ENCODE measurements around the gene NR2F2. TPM values are rescaled to one million over a fixed set of nuclear protein-coding genes. Genes with fewer than 3 reads are reported as not detected.

NR2F2 gene
- total and polyA plus RNA-seq, 2 of the 13 experiments (the other 11 are each of a cell fraction or from before 2014, with no cell fraction given) = 3.5 to 4.7 TPM

DNA sequence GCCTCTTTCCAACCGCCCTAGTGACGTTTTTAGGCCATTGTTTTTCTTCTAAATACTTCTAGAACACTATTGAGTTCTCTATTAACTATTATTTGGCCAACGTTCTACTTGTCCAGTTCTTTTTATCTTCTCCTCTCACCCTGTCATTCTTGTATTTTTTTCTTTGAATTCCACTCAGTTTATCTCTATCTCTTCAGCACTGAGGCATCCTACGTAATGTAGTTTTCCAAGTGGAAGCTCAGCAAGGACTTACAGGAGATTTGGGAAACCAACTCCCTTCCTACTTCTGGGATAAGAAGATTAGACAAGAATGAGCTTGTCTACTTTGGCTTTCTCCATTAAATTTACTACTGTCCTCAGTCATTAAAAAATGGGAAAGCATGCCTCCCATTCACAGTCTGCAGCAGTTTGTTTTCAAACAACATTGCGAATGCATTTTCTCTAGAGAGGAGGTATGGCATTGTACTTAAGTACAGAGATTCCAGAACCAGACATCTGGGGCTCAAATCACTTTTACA, 21.3 kb upstream of the NR2F2 start:
- no peak overlapping the region for H3K27ac ChIP-seq (ENCODE audit: extremely low read length, insufficient read depth, low read length)
- CTCF ChIA-PET (ENCODE audit: low intra/inter-chr PET ratio, low total read pairs) = no interaction called here
- no peaks in the 10 kb centered on the region for H3K79me2 ChIP-seq (ENCODE audit: insufficient read depth, low read length)
- H4K20me1 ChIP-seq (ENCODE audit: insufficient read depth, low read length) = no peaks in the 10 kb centered on the region
- FAIRE-seq (no peak), ATAC-seq (no peak), DNase-seq (ENCODE audit: low spot score) (no peak)
- H3K9ac ChIP-seq (ENCODE audit: insufficient read depth, low read depth, low read length) = no peak overlapping the region
- H3K36me3 ChIP-seq (replicated peaks in 1 of 2; ENCODE audit: control insufficient read depth in 1 of 2, insufficient read depth in 2 of 2, low read length in 2 of 2) = no peaks in the 10 kb centered on the region
- WGBS (ENCODE audit: low lambda C conversion rate) = 68% methylated on average over 5 of the region's 5 CpGs
- H3K4me1 ChIP-seq (ENCODE audit: insufficient read depth, low read length) = 0 out of 2 replicates have a peak, but pooled peaks cover 5% of the 10 kb centered on the region
- POLR2A ChIA-PET = no interaction called here
- H3K27me3 ChIP-seq (ENCODE audit: control insufficient read depth in 1 of 2, insufficient read depth in 2 of 2, low read length in 2 of 2) = no peaks in the 10 kb centered on the region
- no peak overlapping the region for H2AFZ ChIP-seq (ENCODE audit: low read length)
- no peak overlapping the region for H3K4me2 ChIP-seq (ENCODE audit: low read depth, low read length)
- TF ChIP-seq MAZ (IDR thresholded peaks at IDR 0.05; ENCODE audit: borderline replicate concordance, low read depth, low read length) = no peak
- TF ChIP-seq MAZ (CRISPR knock-in tag; IDR thresholded peaks at IDR 0.05; ENCODE audit: low read depth) = no peak
- TF ChIP-seq ZNF883 (CRISPR knock-in tag; IDR thresholded peaks at IDR 0.05; ENCODE audit: not compliant biosample characterization) = no peak
- no TSS peak for BruUV-seq (replicated peaks)
- no peaks in the 10 kb centered on the region for H3K9me3 ChIP-seq (ENCODE audit: low read length)
- intact Hi-C loops (cut with micrococcal nuclease; ENCODE audit: unreplicated experiment) = no loop called here
- in situ Hi-C loops (cut with HindIII; ENCODE audit: extremely low pct_ligation_motif_present, low pct_unique_long_range_greater_than_20kb) = no loop called here
- no peak overlapping the region for H3K4me3 ChIP-seq (replicated peaks in 1 of 3; ENCODE audit: insufficient read depth in 1 of 3, low read depth in 2 of 3, low read length in 3 of 3)

DNA sequence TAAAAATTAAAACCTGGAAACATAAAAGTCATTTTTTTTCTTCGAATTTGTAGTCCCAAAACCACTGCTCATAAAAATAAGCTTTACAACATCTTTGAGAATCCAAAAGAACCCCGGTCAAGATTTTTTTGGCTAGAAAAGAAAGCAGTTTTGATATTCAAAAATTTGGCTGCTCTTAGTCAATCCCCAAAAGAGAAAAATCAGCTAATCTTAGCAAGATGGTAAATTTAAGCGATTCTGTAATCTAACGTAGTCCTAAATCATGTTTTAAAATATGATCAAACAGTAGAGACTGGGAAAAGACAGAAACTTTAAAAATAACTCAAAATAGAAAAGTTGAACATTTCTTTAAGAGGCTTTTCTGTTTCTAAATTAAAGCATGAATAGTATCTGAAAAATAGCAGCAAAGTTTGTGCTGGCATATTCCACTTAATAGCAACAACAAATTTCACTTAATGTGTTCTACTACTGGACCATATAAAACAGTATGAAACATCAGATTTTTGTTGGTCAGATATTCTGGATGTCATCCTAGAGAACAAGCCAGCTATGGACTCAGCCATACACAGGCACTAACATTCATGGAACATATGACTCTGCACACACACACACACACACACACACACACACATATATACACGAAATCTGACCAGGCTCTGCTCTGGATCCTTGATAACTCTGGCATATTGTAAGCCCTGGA, 19.1 kb upstream of the NR2F2 start:
- BruUV-seq (replicated peaks) = no TSS peak
- ATAC-seq (no peak), FAIRE-seq (no peak), DNase-seq (ENCODE audit: low spot score) (no peak)
- H3K27me3 ChIP-seq (ENCODE audit: control insufficient read depth in 1 of 2, insufficient read depth in 2 of 2, low read length in 2 of 2) = no peaks in the 10 kb centered on the region
- H3K9me3 ChIP-seq (ENCODE audit: low read length) = no peaks in the 10 kb centered on the region
- no peak overlapping the region for H3K9ac ChIP-seq (ENCODE audit: insufficient read depth, low read depth, low read length)
- H3K4me2 ChIP-seq (ENCODE audit: low read depth, low read length) = no peak overlapping the region
- 82% methylated on average over 5 of the region's 5 CpGs for WGBS (ENCODE audit: low lambda C conversion rate)
- ChIA-PET CTCF (ENCODE audit: low intra/inter-chr PET ratio, low total read pairs) (no interaction called here), POLR2A (no interaction called here)
- no peak overlapping the region for H3K27ac ChIP-seq (ENCODE audit: extremely low read length, insufficient read depth, low read length)
- H4K20me1 ChIP-seq (ENCODE audit: insufficient read depth, low read length) = no peaks in the 10 kb centered on the region
- in situ Hi-C loops (cut with HindIII; ENCODE audit: extremely low pct_ligation_motif_present, low pct_unique_long_range_greater_than_20kb) (no loop called here), intact Hi-C loops (cut with micrococcal nuclease; ENCODE audit: unreplicated experiment) (no loop called here)
- no peaks in the 10 kb centered on the region for H3K79me2 ChIP-seq (ENCODE audit: insufficient read depth, low read length)
- no peak overlapping the region for H3K4me3 ChIP-seq (replicated peaks in 1 of 3; ENCODE audit: insufficient read depth in 1 of 3, low read depth in 2 of 3, low read length in 3 of 3)
- no peaks in the 10 kb centered on the region for H3K36me3 ChIP-seq (replicated peaks in 1 of 2; ENCODE audit: control insufficient read depth in 1 of 2, insufficient read depth in 2 of 2, low read length in 2 of 2)
- H2AFZ ChIP-seq (ENCODE audit: low read length) = no peak overlapping the region
- 0 out of 2 replicates have a peak, but pooled peaks cover 5% of the 10 kb centered on the region for H3K4me1 ChIP-seq (ENCODE audit: insufficient read depth, low read length)
- TF ChIP-seq TMF1 (CRISPR knock-in tag; IDR thresholded peaks at IDR 0.05; ENCODE audit: low read depth) (no peak), KDM1A (CRISPR knock-in tag; IDR thresholded peaks at IDR 0.05) (no peak), SP2 (CRISPR knock-in tag; IDR thresholded peaks at IDR 0.05) (no peak), ZMYM3 (CRISPR knock-in tag; IDR thresholded peaks at IDR 0.05) (no peak), ZNF747 (CRISPR knock-in tag; IDR thresholded peaks at IDR 0.05; ENCODE audit: borderline replicate concordance) (no peak), ZFX (CRISPR knock-in tag; IDR thresholded peaks at IDR 0.05; ENCODE audit: low read depth) (no peak), ZSCAN9 (CRISPR knock-in tag; IDR thresholded peaks at IDR 0.05; ENCODE audit: borderline replicate concordance) (no peak), ZNF432 (CRISPR knock-in tag; IDR thresholded peaks at IDR 0.05; ENCODE audit: borderline replicate concordance) (no peak), JUN (CRISPR knock-in tag; IDR thresholded peaks at IDR 0.05) (no peak)
- TF ChIP-seq, protein P1, sequence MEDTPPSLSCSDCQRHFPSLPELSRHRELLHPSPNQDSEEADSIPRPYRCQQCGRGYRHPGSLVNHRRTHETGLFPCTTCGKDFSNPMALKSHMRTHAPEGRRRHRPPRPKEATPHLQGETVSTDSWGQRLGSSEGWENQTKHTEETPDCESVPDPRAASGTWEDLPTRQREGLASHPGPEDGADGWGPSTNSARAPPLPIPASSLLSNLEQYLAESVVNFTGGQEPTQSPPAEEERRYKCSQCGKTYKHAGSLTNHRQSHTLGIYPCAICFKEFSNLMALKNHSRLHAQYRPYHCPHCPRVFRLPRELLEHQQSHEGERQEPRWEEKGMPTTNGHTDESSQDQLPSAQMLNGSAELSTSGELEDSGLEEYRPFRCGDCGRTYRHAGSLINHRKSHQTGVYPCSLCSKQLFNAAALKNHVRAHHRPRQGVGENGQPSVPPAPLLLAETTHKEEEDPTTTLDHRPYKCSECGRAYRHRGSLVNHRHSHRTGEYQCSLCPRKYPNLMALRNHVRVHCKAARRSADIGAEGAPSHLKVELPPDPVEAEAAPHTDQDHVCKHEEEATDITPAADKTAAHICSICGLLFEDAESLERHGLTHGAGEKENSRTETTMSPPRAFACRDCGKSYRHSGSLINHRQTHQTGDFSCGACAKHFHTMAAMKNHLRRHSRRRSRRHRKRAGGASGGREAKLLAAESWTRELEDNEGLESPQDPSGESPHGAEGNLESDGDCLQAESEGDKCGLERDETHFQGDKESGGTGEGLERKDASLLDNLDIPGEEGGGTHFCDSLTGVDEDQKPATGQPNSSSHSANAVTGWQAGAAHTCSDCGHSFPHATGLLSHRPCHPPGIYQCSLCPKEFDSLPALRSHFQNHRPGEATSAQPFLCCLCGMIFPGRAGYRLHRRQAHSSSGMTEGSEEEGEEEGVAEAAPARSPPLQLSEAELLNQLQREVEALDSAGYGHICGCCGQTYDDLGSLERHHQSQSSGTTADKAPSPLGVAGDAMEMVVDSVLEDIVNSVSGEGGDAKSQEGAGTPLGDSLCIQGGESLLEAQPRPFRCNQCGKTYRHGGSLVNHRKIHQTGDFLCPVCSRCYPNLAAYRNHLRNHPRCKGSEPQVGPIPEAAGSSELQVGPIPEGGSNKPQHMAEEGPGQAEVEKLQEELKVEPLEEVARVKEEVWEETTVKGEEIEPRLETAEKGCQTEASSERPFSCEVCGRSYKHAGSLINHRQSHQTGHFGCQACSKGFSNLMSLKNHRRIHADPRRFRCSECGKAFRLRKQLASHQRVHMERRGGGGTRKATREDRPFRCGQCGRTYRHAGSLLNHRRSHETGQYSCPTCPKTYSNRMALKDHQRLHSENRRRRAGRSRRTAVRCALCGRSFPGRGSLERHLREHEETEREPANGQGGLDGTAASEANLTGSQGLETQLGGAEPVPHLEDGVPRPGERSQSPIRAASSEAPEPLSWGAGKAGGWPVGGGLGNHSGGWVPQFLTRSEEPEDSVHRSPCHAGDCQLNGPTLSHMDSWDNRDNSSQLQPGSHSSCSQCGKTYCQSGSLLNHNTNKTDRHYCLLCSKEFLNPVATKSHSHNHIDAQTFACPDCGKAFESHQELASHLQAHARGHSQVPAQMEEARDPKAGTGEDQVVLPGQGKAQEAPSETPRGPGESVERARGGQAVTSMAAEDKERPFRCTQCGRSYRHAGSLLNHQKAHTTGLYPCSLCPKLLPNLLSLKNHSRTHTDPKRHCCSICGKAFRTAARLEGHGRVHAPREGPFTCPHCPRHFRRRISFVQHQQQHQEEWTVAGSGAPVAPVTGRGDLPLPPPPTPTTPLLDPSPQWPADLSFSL (CRISPR knock-in tag; IDR thresholded peaks at IDR 0.05) = no peak
